ENCODE measurements around the gene HOGA1. TPM values are rescaled to one million over a fixed set of nuclear protein-coding genes. Genes with fewer than 3 reads are reported as not detected.

The HOGA1 gene
- total and polyA plus RNA-seq, 2 of the 13 experiments (the other 11 are each of a cell fraction or from before 2014, with no cell fraction given) = 7.6 to 19.5 TPM

DNA sequence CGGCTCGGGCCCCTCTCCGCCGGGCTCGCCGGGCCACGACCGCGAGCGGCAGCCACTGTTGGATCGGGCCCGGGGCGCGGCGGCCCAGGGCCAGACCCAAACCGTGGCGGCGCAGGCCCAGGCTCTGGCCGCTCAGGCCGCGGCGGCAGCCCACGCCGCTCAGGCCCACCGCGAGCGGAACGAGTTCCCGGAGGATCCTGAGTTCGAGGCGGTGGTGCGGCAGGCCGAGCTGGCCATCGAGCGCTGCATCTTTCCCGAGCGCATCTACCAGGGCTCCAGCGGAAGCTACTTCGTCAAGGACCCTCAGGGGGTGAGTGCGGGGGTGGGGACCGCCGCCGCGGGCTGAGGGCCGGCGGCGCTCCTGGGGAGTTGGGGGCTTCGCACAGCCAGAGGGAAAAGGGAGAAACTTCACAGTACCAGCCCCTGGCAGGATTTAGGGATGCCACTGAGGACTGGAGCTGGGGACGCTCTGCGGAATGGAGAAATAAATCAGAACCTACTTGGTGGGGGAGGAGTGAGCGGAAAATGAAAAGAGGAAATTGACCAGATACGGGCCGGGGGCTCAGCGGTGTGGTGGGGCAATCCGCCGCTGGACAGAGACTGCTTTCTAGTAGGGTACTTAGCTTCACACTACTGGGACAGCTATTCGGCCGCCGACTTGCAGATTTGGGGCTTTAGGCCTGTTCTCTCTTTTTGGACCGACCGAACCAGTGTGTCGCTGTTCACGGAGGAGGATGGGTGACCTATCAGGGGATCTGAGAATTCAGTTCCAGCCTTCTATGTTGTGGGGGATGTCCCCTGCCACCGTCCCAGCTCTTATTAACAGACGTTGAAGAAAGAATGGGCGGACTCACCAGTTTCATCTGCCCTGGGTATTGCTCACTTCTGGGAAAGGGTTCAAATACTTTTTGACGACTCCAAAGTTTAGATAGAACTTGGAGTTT is 57.0 kb downstream of the HOGA1 start (continued):
- TF ChIP-seq HMGXB3 (CRISPR knock-in tag; IDR thresholded peaks at IDR 0.05; ENCODE audit: borderline replicate concordance) (no peak), HOXA5 (CRISPR knock-in tag; IDR thresholded peaks at IDR 0.05) (no peak), KDM6A (CRISPR knock-in tag; IDR thresholded peaks at IDR 0.05; ENCODE audit: low read depth) (no peak), TBL1XR1 (IDR thresholded peaks at IDR 0.05; ENCODE audit: borderline replicate concordance, low read length, partially characterized antibody) (no peak), ZNF879 (CRISPR knock-in tag; IDR thresholded peaks at IDR 0.05) (no peak), NCOA1 (CRISPR knock-in tag; IDR thresholded peaks at IDR 0.05) (no peak), EEA1 (CRISPR knock-in tag; IDR thresholded peaks at IDR 0.05; ENCODE audit: borderline replicate concordance) (0 out of 2 replicates have a peak, but pooled peaks have one; percentile 33), SPEN (CRISPR knock-in tag; IDR thresholded peaks at IDR 0.05; ENCODE audit: low read depth) (0 out of 2 replicates have a peak, but pooled peaks have one; percentile 10), ZNF644 (CRISPR knock-in tag; IDR thresholded peaks at IDR 0.05; ENCODE audit: low read depth) (no peak), IRF2 (CRISPR knock-in tag; IDR thresholded peaks at IDR 0.05) (no peak), KDM5A (IDR thresholded peaks at IDR 0.05; ENCODE audit: borderline replicate concordance, low read length) (0 out of 2 replicates have a peak, but pooled peaks have one; percentile 41), RXRB (CRISPR knock-in tag; IDR thresholded peaks at IDR 0.05; ENCODE audit: borderline replicate concordance) (no peak), ZNF557 (CRISPR knock-in tag; IDR thresholded peaks at IDR 0.05) (no peak), POLR2G (IDR thresholded peaks at IDR 0.05; ENCODE audit: low read depth, low read length) (no peak), PHF8 (CRISPR knock-in tag; IDR thresholded peaks at IDR 0.05) (peak; percentile 56), TEAD3 (CRISPR knock-in tag; optimal IDR thresholded peaks at IDR 0.05; ENCODE audit: borderline replicate concordance) (no peak), ZNF335 (CRISPR knock-in tag; IDR thresholded peaks at IDR 0.05) (no peak), ZFX (CRISPR knock-in tag; IDR thresholded peaks at IDR 0.05; ENCODE audit: low read depth) (peak; percentile 81), DNMT1 (CRISPR knock-in tag; IDR thresholded peaks at IDR 0.05) (0 out of 2 replicates have a peak, but pooled peaks have one; percentile 64), ATAD3A (CRISPR knock-in tag; IDR thresholded peaks at IDR 0.05) (0 out of 2 replicates have a peak, but pooled peaks have one; percentile 18)
- TF ChIP-seq, protein P1, sequence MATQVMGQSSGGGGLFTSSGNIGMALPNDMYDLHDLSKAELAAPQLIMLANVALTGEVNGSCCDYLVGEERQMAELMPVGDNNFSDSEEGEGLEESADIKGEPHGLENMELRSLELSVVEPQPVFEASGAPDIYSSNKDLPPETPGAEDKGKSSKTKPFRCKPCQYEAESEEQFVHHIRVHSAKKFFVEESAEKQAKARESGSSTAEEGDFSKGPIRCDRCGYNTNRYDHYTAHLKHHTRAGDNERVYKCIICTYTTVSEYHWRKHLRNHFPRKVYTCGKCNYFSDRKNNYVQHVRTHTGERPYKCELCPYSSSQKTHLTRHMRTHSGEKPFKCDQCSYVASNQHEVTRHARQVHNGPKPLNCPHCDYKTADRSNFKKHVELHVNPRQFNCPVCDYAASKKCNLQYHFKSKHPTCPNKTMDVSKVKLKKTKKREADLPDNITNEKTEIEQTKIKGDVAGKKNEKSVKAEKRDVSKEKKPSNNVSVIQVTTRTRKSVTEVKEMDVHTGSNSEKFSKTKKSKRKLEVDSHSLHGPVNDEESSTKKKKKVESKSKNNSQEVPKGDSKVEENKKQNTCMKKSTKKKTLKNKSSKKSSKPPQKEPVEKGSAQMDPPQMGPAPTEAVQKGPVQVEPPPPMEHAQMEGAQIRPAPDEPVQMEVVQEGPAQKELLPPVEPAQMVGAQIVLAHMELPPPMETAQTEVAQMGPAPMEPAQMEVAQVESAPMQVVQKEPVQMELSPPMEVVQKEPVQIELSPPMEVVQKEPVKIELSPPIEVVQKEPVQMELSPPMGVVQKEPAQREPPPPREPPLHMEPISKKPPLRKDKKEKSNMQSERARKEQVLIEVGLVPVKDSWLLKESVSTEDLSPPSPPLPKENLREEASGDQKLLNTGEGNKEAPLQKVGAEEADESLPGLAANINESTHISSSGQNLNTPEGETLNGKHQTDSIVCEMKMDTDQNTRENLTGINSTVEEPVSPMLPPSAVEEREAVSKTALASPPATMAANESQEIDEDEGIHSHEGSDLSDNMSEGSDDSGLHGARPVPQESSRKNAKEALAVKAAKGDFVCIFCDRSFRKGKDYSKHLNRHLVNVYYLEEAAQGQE (IDR thresholded peaks at IDR 0.05; ENCODE audit: borderline replicate concordance in 1 of 2, low read depth in 1 of 2, low read length in 2 of 2) = peak in 1 of 2 experiments; percentile 26; a peak in 1 of 4 replicates

Data from HepG2 (cell line).